Ovary (tissue), 3 donors: ENCODE results near the gene PLAC8L1.

Experiments
- EP300 ChIP-seq: sonication (generic); formaldehyde crosslinking; IDR thresholded peaks from one replicate; pipeline ENCODE4 v1.6.1; 2017; ENCODE audit warnings: antibody characterized with exemption
- POLR2A ChIP-seq: fragments of 450-650 bp; IDR thresholded peaks from one replicate; pipeline ENCODE4 v1.6.1; 2017; ENCODE audit warnings: antibody characterized with exemption, mild to moderate bottlenecking, moderate library complexity
- TF ChIP-seq, protein P1 (sequence below), 3 donors: fragments of 450-650 bp in 2 of 3; fragments of 200-600 bp in 1 of 3; IDR thresholded peaks; one replicate each; pipeline versions ENCODE4 v1.5.1 to v1.8.0; 2016 to 2022; ENCODE audit warnings: antibody characterized with exemption in 3 of 3, mild to moderate bottlenecking in 1 of 3
- donor health status: DM: no; HTN: no; CAD: no.

DNA sequence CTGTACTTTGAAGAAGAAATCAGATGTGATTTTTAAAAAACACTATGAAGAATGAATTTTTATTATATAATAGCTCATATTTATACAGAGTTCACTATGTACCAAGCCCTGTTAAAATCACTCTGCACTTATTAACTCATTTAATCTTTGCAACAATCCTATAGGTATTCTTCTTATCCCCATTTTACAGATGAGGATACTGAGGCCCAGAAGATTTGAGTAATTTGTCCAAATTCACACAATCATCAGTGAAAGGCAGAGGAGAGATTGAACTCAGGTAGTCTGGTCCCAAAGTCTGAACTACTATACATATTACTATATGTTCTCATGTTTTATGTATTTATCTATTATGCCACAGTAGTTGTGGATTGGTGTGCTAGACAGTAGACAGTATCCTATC is 16.1 kb downstream of the PLAC8L1 start:
- TF ChIP-seq, protein P1, sequence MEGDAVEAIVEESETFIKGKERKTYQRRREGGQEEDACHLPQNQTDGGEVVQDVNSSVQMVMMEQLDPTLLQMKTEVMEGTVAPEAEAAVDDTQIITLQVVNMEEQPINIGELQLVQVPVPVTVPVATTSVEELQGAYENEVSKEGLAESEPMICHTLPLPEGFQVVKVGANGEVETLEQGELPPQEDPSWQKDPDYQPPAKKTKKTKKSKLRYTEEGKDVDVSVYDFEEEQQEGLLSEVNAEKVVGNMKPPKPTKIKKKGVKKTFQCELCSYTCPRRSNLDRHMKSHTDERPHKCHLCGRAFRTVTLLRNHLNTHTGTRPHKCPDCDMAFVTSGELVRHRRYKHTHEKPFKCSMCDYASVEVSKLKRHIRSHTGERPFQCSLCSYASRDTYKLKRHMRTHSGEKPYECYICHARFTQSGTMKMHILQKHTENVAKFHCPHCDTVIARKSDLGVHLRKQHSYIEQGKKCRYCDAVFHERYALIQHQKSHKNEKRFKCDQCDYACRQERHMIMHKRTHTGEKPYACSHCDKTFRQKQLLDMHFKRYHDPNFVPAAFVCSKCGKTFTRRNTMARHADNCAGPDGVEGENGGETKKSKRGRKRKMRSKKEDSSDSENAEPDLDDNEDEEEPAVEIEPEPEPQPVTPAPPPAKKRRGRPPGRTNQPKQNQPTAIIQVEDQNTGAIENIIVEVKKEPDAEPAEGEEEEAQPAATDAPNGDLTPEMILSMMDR (IDR thresholded peaks at IDR 0.05): no peak
- TF ChIP-seq POLR2A (no peak), EP300 (no peak)
